LNCaP clone FGC (cell line): ENCODE measurements around the gene KRTAP12-1.

Source experiments
- DNase-seq: peaks from one replicate; pipeline ENCODE4 v3.0.0-alpha.2; 2011; ENCODE audit warnings: low read depth
- H3K4me3 ChIP-seq: 2 replicates; pipeline ENCODE4 v1.5.1; 2011; ENCODE audit warnings: mild to moderate bottlenecking, low read depth, low read length, control low read depth
- TF ChIP-seq, protein P1 (sequence below): IDR thresholded peaks from 2 replicates; pipeline ENCODE4 v1.5.1; 2012; ENCODE audit warnings: mild to moderate bottlenecking; ENCODE audit not compliant: control insufficient read depth, insufficient read depth; ENCODE audit errors: extremely low read depth

The KRTAP12-1 gene

DNA sequence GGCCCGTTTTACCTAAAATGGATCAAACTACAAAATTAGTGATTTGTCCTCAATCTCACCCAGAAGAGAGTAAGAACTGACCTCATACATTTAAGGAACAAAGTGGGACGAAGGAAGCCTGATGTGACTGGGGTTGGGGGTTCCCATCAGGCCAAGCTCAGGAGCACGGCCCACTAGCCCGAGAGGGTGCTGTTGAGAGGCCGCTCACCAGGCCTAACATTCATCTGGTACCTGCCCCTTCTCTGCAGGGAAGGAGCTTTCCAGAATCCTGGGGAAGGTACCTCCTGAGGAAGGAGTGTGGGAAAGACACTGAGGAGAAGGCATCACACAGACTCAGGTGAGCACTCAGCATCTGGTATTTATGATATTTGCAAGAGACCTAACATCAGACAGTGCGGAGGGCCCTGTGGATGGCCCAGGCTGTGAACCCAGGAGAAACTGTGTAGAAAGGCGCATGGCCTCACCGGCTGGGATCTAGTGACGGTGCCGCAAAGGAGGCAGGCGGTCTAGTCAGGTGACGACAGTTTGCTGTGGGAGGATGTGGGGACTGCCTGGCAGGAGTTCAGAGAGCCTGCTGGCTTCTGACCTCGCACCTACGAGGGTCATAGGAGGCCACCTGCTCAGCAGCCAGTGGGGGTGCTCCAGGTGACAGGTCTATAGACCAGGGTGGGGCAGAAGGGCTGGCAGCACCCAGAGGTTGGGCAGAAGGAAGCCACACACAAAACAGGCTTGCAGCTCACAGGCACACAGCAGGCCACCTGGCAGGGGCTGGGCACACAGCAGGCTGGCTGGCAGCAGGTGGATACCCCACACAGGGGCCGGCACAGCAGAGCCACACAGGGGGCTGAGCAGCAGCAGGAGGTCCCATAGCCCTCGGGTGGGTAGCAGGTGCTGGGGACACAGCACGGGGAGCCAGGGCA is 28.0 kb downstream of the KRTAP12-1 start:
- TF ChIP-seq, protein P1, sequence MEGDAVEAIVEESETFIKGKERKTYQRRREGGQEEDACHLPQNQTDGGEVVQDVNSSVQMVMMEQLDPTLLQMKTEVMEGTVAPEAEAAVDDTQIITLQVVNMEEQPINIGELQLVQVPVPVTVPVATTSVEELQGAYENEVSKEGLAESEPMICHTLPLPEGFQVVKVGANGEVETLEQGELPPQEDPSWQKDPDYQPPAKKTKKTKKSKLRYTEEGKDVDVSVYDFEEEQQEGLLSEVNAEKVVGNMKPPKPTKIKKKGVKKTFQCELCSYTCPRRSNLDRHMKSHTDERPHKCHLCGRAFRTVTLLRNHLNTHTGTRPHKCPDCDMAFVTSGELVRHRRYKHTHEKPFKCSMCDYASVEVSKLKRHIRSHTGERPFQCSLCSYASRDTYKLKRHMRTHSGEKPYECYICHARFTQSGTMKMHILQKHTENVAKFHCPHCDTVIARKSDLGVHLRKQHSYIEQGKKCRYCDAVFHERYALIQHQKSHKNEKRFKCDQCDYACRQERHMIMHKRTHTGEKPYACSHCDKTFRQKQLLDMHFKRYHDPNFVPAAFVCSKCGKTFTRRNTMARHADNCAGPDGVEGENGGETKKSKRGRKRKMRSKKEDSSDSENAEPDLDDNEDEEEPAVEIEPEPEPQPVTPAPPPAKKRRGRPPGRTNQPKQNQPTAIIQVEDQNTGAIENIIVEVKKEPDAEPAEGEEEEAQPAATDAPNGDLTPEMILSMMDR: no peak
- DNase-seq: no peak

DNA sequence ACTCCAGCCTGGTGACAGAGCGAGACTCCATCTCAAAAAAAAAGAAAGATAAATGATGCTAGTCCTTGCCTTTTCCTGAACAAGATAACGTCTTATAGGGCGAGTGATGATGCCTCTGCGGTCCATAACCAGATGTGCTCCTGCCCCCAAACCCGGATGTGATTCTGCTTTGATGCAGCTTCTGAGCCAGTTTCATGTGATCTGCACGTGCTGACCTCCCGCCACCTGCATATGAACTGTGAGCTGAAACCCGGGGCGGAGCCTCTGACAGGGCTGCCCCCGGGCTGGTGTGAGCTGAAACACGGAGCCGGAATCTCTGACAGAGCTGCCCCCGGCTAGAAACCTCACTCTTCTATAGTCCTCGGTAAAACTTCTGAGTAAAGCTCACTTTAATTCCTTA is 28.8 kb downstream of the KRTAP12-1 start:
- no peak for DNase-seq
- TF ChIP-seq, protein P1: no peak
- no peak overlapping the region for H3K4me3 ChIP-seq

More for the DNA sequence above, 28.0 kb downstream of the KRTAP12-1 start:
- H3K4me3 ChIP-seq: no peak overlapping the region

DNA sequence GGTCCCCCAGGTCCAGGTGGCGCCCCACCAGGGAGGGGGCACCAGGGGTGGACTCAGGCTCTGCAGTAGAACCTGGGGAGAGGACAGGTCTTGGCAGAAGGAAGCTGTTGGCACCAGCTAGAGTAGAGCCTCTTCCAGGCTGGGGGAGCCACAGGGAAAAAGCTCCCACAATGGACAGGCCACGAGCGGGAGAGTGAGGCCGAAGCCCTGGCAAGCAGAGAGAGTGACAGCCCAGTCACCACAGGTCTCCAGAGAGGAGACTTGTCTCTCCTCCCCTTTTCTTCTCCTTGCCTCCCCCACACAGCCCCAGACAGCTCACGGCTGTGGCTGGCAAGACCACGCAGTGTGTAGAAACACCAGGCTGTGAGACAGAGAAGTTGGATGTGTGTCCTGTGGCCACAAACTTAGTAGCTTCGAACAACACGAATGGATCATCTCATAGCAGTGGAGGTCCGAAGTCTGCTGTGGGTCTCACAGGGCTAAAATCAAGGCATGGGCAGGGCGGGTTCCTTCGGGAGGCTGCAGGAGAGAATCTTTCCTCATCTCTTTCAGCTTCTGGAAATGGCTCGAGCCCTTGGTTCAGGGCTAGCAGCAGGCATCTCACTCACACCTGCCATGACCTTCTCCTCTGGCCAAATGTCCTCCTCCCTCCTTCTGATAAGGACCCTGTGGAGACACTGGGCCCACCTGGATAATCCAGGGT is 30.8 kb downstream of the KRTAP12-1 start:
- no peak for DNase-seq
- TF ChIP-seq, protein P1: no peak

DNA sequence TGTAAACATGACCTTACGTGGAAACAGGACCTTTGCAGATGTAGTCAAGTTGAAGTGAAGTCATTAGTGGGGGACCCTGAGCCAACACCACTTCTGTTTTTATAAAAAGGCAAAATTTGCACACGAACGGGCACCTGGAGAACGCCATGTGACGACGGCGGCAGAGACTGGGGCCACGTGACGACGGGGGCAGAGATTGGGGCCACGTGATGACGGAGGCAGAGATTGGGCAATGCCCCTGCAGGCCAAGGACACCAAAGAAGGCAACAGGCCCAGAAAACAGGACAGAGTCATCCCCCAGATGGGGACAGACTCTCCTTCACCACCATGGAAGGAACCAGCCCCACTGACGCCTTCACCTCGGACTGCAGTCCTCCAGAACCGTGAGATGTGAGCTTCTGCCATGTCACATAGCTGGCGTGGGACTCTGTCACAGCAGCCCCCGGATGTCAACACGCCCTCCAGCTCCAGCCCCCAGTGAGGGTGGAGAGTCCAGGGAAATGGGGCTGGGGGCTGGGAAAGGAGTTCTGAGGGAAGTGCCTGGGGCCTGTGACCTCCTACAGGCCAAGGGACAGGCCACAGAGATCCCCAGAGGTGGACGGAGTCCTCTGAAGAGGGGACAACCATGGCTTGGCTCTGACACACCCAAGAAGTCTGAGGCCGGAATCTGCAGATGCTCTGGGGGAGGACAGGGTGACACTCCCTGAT is 31.5 kb downstream of the KRTAP12-1 start:
- no peak overlapping the region for H3K4me3 ChIP-seq
- TF ChIP-seq, protein P1: no peak
- no peak for DNase-seq

More for the DNA sequence above, 30.8 kb downstream of the KRTAP12-1 start:
- no peak overlapping the region for H3K4me3 ChIP-seq

DNA sequence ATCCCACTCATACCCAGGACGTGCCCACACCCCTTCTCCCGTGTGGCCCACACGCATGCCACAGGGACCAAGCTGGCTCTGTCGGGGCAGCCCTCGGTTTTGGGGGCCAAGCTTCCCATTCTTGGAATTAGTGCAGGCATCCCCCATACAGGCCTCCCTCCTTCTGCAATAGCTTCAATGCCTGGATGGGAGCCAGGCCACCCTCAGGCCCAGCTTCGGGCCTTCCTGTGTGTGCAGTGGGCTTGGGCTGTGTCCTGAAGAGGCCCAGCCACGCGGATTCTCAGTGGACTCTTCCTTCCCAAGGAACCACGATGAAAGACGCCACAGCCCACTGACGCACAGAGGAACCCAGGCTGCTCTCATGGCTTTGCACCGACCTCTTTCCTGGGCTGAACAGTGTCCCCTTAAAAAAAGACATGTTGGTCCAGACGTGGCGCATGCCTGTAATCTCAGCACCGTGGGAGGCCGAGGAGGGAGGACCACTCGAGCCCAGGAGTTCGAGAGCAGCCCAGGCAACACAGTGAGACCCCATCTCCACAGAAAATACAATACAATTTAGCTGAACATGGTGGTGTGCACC is 32.4 kb downstream of the KRTAP12-1 start:
- DNase-seq: no peak
- no peak overlapping the region for H3K4me3 ChIP-seq
- TF ChIP-seq, protein P1: no peak

DNA sequence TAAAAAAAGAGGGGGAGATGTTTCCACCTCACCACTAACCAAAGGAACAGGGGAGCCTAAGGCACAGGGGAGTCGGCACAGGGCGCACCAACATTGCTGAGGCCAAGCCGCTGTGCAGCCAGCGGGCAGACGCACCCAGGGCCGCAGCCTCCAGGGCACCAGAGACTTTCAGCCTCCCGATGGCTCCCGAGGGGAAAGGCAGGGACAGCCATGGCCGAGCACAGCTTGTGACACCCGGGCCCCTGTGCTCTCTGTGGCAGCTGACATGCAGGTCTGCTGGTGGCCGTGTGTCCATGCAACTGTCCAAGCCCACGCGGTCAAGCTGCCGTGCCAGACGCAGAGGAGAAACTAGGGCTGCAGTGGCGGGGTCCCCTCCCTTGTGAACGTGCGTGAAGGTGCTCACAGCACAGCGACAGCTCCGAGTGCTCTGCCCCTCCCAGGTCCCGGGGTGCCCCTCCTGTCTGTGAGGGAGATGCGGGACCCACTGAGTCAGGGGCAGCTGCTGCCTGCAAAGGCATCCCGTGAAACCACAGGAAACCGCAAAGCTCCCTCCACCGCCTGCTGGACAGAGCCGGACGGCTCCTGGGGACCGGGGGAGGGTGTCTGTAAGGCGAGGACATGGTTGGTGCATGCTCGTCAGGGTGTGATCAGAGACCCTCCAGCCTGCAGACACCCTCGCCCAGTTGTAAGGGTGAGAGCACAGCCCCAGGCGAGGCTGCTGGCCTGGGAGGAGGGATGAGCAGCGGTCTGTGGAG is 33.2 kb downstream of the KRTAP12-1 start:
- no peak for DNase-seq
- no peak overlapping the region for H3K4me3 ChIP-seq
- TF ChIP-seq, protein P1: no peak
